Right ventricle myocardium inferior (tissue), 1 donor: ENCODE data around the gene ST14. TPM values are rescaled to one million over a fixed set of nuclear protein-coding genes. Genes with fewer than 3 reads are reported as not detected.
"Not testable (repeated sequence)": the region's sequence is repeated elsewhere in the genome, so short reads cannot be mapped to it uniquely, and the experiment has no call there.

Source experiments
- ATAC-seq: fragments of 200-7000 bp; cut with Tn5 transposase; one replicate; pipeline ENCODE4 v1.9.1; 2020; ENCODE audit warnings: mild to moderate bottlenecking, moderate library complexity
- DNase-seq: peaks from one replicate; pipeline ENCODE4 v3.0.0; 2021; ENCODE audit errors: missing footprints
- intact Hi-C: fragments of 100-400 bp; cut with DNase I; formaldehyde crosslinking; loops from one replicate; pipeline ENCODE4 v1.11.0; 2022
- total RNA-seq: library from RNA; stranded (reverse); fragmentation: NEBNext Ultra II Directional; extraction: Animal tissue kit (Norgen Biotek cat#: 25700); gene quantifications from one replicate; pipeline ENCODE4 v1.2.1, GENCODE V29; 2021
- donor health status: DM: no; HTN: yes; CAD: no; lungs with severe emphysema.

The ST14 gene
- total RNA-seq, 1 donor from 2014 or later = 2.1 TPM

- intact Hi-C loops = loop anchor here (10.0 kb wide), 1 partner anchor 680 kb away; no protein-coding TSS in a partner anchor
- ATAC-seq (no peak), DNase-seq (no peak)
Observed at GRCh38 chr11:130214861-130215530, 55.4 kb downstream of the ST14 start.

DNA sequence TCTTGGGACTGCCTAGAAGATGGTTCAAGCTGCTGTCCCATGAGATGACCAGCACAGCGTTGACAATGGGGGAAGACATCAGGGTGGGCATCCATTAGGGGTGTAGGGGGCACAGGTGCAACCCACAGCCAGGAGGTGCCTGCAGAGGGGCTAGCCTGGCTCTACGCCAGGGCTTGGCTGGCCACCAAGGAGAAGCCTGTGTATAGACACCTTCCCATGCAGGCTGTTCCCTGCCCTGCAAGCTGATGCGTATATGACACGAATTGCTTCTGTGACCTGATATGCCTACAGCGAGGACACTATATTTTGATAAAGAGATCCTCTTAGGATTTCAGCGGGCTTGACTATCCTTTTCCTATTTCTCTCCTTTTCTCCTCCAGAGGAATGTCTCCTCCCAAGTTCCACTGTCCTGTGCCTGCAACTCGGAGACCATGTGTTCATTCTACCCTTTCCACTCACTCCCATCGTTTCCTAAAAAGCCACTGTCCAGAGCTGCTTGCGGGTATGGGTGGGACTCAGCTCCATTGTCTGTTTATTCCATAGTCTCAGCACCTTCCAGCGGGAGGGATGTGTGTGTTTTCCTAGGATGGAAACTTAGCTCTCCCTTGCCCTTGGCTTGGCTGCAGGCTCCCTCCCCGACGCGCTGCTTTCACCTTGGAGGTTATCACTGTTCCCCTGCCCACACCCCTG lies 56.1 kb downstream of the ST14 start:
- DNase-seq (no peak), ATAC-seq (no peak)
- intact Hi-C loops = loop anchor here (10.0 kb wide), 1 partner anchor 679 kb away; no protein-coding TSS in a partner anchor

DNA sequence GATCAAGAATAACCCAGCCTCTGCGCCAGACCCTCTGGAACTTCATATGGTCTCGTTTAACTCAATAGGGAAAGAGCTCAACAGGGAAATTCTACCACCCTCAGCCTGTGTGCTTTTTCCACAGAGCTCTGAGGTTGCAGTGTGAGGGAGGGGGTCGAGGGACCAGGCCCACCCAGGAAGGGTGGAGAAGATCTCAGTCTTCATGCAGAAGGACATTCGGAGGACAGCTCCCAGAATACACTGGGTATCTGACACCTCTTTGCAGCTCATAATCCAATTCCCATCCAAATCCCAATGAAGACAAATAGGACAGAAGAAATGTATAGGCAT lies 56.6 kb downstream of the ST14 start:
- no peak for ATAC-seq
- intact Hi-C loops = loop anchor here (10.0 kb wide), 1 partner anchor 679 kb away; no protein-coding TSS in a partner anchor
- no peak for DNase-seq

- intact Hi-C loops = loop anchor here (10.0 kb wide), 1 partner anchor 678 kb away; no protein-coding TSS in a partner anchor
- ATAC-seq (no peak), DNase-seq (no peak)
Observed at GRCh38 chr11:130216591-130217132, 57.1 kb downstream of the ST14 start.

- intact Hi-C loops = loop anchor here (10.0 kb wide), 1 partner anchor 677 kb away; no protein-coding TSS in a partner anchor
- no peak for DNase-seq
- no peak for ATAC-seq
Observed at GRCh38 chr11:130217133-130218031, 57.8 kb downstream of the ST14 start.

DNA sequence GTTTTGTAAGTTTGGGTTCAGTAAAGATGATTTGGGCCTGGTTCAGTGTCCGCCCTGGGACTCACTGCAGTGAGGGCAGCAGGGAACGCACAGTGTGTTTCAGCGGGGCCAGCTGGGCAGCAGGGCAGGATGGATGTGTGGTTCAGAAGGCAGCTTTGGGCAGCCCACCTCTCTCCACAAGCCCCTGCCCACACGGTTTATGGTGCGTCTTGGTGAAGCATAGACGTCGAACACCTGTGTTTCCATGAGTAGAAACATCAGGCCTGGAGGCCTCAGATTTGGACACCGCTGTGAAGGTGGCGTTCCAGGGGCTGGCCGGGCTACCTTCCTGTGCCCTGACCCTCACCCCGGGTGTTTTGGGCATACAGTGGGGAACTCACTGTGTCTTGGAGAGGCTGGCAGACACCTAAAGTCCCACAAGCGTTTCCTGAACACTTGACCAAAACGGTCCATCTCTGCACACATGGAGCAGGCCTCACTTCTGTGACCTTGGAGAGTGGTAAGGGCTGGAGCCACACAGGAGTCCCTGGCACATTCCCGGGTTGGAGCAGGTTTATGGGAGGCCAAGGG lies 59.0 kb downstream of the ST14 start:
- intact Hi-C loops = loop anchor here (10.0 kb wide), 1 partner anchor 676 kb away; no protein-coding TSS in a partner anchor
- ATAC-seq (no peak), DNase-seq (no peak)

GRCh38 chr11:130219148-130219547 lies 59.6 kb downstream of the ST14 start:
- intact Hi-C loops = loop anchor here (10.0 kb wide), 1 partner anchor 676 kb away; no protein-coding TSS in a partner anchor
- ATAC-seq = no peak
- no peak for DNase-seq

DNA sequence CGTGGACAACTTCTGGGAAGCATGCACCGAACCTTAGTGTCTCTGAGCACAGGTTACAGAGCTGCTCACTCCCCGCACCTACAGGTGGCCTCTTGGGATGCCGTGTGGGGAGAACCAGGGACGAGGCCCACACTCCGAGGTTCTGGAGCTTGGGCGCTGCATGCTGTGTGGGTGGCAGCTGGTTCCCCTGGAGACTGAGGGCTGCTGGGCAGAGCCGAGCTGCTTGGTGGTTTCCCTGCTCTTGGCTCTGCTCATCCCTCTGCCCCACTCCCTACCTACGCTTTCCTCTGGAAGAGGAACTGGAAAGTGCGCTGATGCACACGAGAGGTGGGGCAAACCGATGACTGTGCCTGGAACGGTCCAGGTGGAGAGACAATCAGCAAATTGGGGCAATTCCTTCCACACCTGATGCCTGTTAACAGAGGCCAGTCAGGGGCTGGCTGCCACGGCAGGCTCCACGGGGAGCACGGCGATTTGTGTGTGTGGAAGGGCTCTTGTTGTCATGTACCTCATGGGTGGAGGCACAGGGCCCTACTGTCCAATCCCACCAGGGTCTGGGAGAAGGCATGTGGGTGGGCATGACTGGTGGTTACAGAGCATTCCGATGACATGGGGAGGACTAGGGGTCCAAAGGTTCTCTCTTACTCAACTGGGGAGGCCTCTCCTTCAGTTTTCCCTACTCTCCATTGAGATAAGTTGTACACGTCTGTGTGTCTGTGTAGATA lies 60.9 kb downstream of the ST14 start:
- ATAC-seq (no peak), DNase-seq (no peak)
- intact Hi-C loops = no loop called here

DNA sequence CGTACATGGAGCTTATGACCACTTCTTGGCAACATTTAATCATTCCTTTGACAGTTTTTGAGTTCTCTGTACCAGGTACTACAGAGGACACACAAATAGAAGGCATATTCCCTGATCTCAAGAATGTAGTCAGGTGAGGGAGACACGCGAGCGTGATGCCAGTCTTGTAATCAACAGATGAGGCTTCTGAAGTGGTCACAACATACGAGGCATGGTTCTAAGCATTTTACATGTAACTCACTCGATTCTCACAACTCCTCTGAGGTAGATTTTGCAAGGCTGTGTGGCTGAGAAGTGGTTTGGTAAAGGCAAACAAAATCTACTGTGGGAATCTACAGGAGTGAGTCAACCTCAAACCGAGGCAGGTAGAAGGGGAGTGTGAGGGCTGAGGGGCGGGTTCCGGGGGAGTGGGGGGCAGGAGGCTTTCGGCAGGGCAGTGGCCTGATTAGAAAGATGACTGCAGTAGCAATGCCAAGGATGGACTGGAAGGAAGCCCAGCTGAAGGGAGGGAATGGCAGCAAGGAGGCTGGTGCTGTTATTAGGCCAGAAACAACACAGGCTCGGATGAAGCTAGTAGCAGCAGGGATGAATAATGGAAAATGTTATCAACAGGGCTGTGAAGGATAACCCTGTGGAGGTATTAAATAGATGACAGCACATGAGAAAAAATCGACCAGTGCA lies 63.8 kb downstream of the ST14 start:
- DNase-seq = no peak
- ATAC-seq = no peak

DNA sequence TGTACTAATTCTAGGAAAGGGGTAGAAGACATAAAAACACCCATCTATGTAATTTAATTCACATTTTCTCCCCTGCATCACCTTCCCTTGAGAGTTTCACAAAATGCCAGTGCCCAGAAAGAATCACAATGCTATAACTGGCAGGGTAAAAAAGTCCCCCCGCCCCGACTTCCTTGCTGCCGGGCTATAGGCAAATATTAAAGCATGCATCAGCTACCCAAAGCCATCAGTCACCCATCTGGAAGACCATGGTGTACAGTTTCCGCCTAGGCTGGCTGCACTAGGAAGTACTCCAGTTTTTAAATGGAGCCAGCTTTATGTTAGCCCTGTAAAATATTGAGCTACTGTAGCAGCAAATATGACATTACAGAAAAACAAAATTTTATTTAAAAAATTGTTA lies 67.8 kb downstream of the ST14 start:
- DNase-seq (no peak), ATAC-seq (no peak)
- intact Hi-C loops = no loop called here

More for the DNA sequence above, 63.8 kb downstream of the ST14 start:
- intact Hi-C loops = no loop called here

DNA sequence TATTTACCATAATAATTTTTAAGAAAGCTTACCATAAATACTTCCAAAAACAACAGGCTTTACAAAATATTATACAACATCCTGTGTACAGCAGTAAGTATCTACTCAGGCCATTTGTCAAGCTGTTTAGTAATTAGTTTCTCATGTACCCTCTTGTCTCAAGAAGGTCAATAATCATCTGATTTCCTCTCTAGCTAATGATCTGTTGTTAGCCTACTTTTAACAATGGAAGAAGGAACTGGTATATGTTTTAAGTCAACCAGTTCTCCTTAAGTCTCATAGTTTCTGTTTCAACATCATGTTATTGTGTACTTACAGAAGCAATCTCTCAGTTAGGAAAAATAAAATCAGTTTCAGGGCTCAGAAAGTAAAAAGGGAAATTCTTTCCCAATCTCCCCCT lies 73.9 kb downstream of the ST14 start:
- intact Hi-C loops, DNase-seq, ATAC-seq: not testable (repeated sequence)

DNA sequence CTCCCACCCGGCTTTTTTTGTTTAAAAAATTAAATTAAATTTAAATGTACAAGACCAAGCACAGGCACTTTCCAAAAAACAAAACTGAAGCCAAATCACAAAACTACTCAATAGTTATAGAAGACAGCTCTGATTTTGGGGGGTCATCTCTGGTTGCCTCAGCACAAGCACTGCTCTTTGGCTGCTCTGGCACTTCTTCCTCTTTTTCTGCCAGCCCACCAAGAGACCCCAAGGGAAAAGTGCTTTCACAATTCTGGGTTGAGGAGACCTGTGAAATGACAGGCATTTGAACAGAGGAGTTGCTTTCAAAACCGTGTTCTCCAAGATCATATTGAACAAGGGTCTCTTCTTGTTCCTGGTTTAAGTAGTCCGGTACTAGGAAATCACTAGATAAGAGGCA lies 74.3 kb downstream of the ST14 start:
- intact Hi-C loops, DNase-seq, ATAC-seq: not testable (repeated sequence)

DNA sequence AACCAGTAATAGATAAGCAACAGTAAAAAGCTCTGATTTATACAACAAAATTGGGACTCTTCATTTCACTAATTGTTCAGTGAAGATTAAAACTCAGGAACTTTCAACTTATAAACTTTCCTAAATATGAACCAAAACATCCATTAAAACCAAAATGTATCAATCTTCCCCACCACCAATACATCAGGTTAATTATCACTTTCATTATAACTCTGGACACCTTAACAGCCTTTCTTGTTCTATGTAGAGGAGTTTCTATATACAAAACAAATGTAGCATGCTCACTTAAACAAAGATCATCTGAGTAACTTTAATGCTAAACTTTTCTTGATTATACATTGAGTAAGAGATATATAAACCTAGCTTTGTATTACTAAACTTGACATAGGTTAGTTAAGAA lies 74.7 kb downstream of the ST14 start:
- no peak for DNase-seq
- intact Hi-C loops = no loop called here
- no peak for ATAC-seq

DNA sequence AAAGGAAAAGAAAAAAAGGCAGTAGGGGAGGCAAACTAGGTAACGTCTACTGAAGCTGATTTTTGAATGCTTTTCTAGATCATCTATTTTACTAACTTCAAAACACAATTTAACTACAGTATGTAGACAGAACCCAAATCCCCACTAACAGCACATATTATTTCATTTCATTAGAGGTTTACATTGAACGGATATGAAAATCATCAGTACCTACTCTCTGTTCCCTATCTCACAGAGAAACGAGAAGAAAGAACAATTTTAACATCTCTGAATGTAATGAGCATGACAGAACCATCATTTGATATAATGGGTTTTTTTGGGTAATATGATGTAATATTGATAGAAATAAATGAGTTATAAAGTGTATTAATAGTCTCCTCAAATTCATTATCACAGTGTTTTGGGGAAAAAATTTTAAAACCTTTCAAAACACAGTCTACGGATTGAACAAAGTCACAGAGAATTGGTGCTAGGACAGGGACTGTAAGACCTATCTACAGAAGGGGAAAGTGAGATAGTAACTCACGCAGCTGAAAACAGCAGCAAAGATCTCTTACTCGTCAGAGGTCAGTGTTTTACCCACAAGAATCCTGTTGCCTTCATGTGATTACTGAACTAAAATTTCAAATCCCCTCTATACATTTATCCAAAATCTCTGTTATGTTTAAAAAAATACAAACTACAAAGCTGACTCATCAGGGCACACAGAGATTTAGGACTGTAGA lies 77.9 kb downstream of the ST14 start:
- no peak for ATAC-seq
- DNase-seq = no peak
- intact Hi-C loops = no loop called here

DNA sequence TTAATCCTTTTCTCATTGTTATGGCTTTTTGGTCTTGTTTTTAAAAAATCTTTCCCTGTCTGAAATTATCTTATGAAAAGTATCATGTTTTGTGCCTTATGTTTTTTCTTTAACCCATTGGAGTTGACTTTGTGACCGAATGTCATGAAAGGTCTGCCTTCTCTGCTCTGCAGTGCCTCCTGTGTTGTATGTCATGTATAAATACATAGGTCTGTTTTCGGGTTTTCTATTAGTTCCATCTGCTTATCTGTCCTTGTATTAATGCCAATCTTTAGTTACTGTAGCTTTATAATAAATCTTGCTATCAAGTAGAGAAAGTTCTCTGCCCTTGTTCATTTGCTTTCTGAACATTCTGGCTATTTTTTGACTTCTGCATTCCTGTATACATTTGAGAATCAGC lies 82.1 kb downstream of the ST14 start:
- intact Hi-C loops = no loop called here
- ATAC-seq (no peak), DNase-seq (no peak)

DNA sequence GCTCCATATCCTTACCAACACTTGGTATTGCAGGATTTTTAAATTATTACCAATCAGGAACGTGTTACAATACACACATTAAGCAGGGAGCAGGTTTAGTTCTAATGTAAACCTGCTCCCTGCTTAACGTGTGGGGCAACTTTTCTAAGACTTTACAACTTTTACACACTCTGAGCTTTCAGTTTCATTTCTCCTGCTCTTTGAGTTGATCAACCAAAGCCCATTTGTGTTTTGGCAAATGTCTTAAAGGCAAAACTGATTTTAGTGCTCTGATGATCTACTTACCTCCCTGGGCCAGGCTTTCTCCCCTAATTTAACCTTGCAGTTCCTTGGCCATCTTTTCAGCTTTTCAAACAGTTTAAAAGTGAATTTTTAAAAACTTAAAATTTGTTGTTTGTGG lies 84.2 kb downstream of the ST14 start:
- no peak for ATAC-seq
- DNase-seq = no peak
- intact Hi-C loops = no loop called here

- ATAC-seq (no peak), DNase-seq (no peak)
- intact Hi-C loops = no loop called here
Observed at GRCh38 chr11:130244848-130245247, 85.3 kb downstream of the ST14 start.
